Measurements from ENCODE around the gene DNAJC11.
"Not testable (repeated sequence)": the region's sequence is repeated elsewhere in the genome, so short reads cannot be mapped to it uniquely, and the experiment has no call there.

Gene DNAJC11

GRCh38 chr1:6730473-6730872 lies 28.9 kb upstream of the DNAJC11 start:
- Histone ChIP-seq H3K27me3 (ENCODE audit: control insufficient read depth, insufficient read depth, low read length) (no peaks in the 10 kb centered on the region), H3K36me3 (ENCODE audit: control insufficient read depth, insufficient read depth, low read length) (no peaks in the 10 kb centered on the region), H3K4me1 (ENCODE audit: control insufficient read depth, insufficient read depth, low read length) (0 out of 2 replicates have a peak, but pooled peaks cover 2% of the 10 kb centered on the region), H3K9me3 (ENCODE audit: control insufficient read depth, insufficient read depth, low read length) (no peaks in the 10 kb centered on the region), H3K4me3 (ENCODE audit: low read depth, low read length) (no peak overlapping the region), H3K27ac (ENCODE audit: low read depth, low read length) (no peak overlapping the region), H3K9ac (ENCODE audit: low read depth, low read length) (no peak overlapping the region)

GRCh38 chr1:6727535-6727934 lies 25.9 kb upstream of the DNAJC11 start:
- no peak overlapping the region for H3K4me3 ChIP-seq (ENCODE audit: low read depth, low read length)
- H3K4me1 ChIP-seq (ENCODE audit: control insufficient read depth, insufficient read depth, low read length), result 0 out of 2 replicates have a peak, but pooled peaks cover 2% of the 10 kb centered on the region
- no peaks in the 10 kb centered on the region for H3K36me3 ChIP-seq (ENCODE audit: control insufficient read depth, insufficient read depth, low read length)
- no peaks in the 10 kb centered on the region for H3K9me3 ChIP-seq (ENCODE audit: control insufficient read depth, insufficient read depth, low read length)
- H3K27ac ChIP-seq (ENCODE audit: low read depth, low read length), result no peak overlapping the region
- H3K9ac ChIP-seq (ENCODE audit: low read depth, low read length), result no peak overlapping the region
- H3K27me3 ChIP-seq (ENCODE audit: control insufficient read depth, insufficient read depth, low read length), result no peaks in the 10 kb centered on the region

GRCh38 chr1:6726253-6726652 lies 24.6 kb upstream of the DNAJC11 start:
- H3K27ac ChIP-seq (ENCODE audit: low read depth, low read length), result no peak overlapping the region
- H3K9me3 ChIP-seq (ENCODE audit: control insufficient read depth, insufficient read depth, low read length), result no peaks in the 10 kb centered on the region
- H3K27me3 ChIP-seq (ENCODE audit: control insufficient read depth, insufficient read depth, low read length), result no peaks in the 10 kb centered on the region
- no peak overlapping the region for H3K4me3 ChIP-seq (ENCODE audit: low read depth, low read length)
- H3K9ac ChIP-seq (ENCODE audit: low read depth, low read length), result no peak overlapping the region
- no peaks in the 10 kb centered on the region for H3K36me3 ChIP-seq (ENCODE audit: control insufficient read depth, insufficient read depth, low read length)
- H3K4me1 ChIP-seq (ENCODE audit: control insufficient read depth, insufficient read depth, low read length), result 0 out of 2 replicates have a peak, but pooled peaks cover 2% of the 10 kb centered on the region

GRCh38 chr1:6724517-6725141 lies 23.0 kb upstream of the DNAJC11 start:
- H3K36me3 ChIP-seq (ENCODE audit: control insufficient read depth, insufficient read depth, low read length), result no peaks in the 10 kb centered on the region
- no peak overlapping the region for H3K9ac ChIP-seq (ENCODE audit: low read depth, low read length)
- H3K27ac ChIP-seq (ENCODE audit: low read depth, low read length), result no peak overlapping the region
- no peak overlapping the region for H3K4me3 ChIP-seq (ENCODE audit: low read depth, low read length)
- no peaks in the 10 kb centered on the region for H3K27me3 ChIP-seq (ENCODE audit: control insufficient read depth, insufficient read depth, low read length)
- H3K9me3 ChIP-seq (ENCODE audit: control insufficient read depth, insufficient read depth, low read length), result no peaks in the 10 kb centered on the region
- no peaks in the 10 kb centered on the region for H3K4me1 ChIP-seq (ENCODE audit: control insufficient read depth, insufficient read depth, low read length)

GRCh38 chr1:6723621-6724428 lies 22.2 kb upstream of the DNAJC11 start:
- no peak overlapping the region for H3K27ac ChIP-seq (ENCODE audit: low read depth, low read length)
- H3K4me3 ChIP-seq (ENCODE audit: low read depth, low read length), result no peak overlapping the region
- H3K9me3 ChIP-seq (ENCODE audit: control insufficient read depth, insufficient read depth, low read length), result no peaks in the 10 kb centered on the region
- no peaks in the 10 kb centered on the region for H3K36me3 ChIP-seq (ENCODE audit: control insufficient read depth, insufficient read depth, low read length)
- H3K9ac ChIP-seq (ENCODE audit: low read depth, low read length), result no peak overlapping the region
- H3K4me1 ChIP-seq (ENCODE audit: control insufficient read depth, insufficient read depth, low read length), result no peaks in the 10 kb centered on the region
- H3K27me3 ChIP-seq (ENCODE audit: control insufficient read depth, insufficient read depth, low read length), result no peaks in the 10 kb centered on the region

- H3K36me3 ChIP-seq (ENCODE audit: control insufficient read depth, insufficient read depth, low read length), result no peaks in the 10 kb centered on the region
- H3K9ac ChIP-seq (ENCODE audit: low read depth, low read length), result no peak overlapping the region
- H3K4me1 ChIP-seq (ENCODE audit: control insufficient read depth, insufficient read depth, low read length), result no peaks in the 10 kb centered on the region
- no peak overlapping the region for H3K4me3 ChIP-seq (ENCODE audit: low read depth, low read length)
- no peaks in the 10 kb centered on the region for H3K27me3 ChIP-seq (ENCODE audit: control insufficient read depth, insufficient read depth, low read length)
- H3K9me3 ChIP-seq (ENCODE audit: control insufficient read depth, insufficient read depth, low read length), result 0 out of 2 replicates have a peak, but pooled peaks cover 2% of the 10 kb centered on the region
- no peak overlapping the region for H3K27ac ChIP-seq (ENCODE audit: low read depth, low read length)
These were observed 9.6 kb upstream of the DNAJC11 start for GRCh38 chr1:6711174-6711573.

- no peaks in the 10 kb centered on the region for H3K9me3 ChIP-seq (ENCODE audit: control insufficient read depth, insufficient read depth, low read length)
- H3K27me3 ChIP-seq (ENCODE audit: control insufficient read depth, insufficient read depth, low read length), result no peaks in the 10 kb centered on the region
- no peak overlapping the region for H3K4me3 ChIP-seq (ENCODE audit: low read depth, low read length)
- no peak overlapping the region for H3K27ac ChIP-seq (ENCODE audit: low read depth, low read length)
- 0 out of 2 replicates have a peak, but pooled peaks cover 3% of the 10 kb centered on the region for H3K36me3 ChIP-seq (ENCODE audit: control insufficient read depth, insufficient read depth, low read length)
- H3K9ac ChIP-seq (ENCODE audit: low read depth, low read length), result no peak overlapping the region
- peaks cover 7% of the 10 kb centered on the region for H3K4me1 ChIP-seq (ENCODE audit: control insufficient read depth, insufficient read depth, low read length)
These were observed 3.1 kb upstream of the DNAJC11 start for GRCh38 chr1:6704746-6705145.

GRCh38 chr1:6703016-6703415 lies 1.4 kb upstream of the DNAJC11 start:
- H3K9ac ChIP-seq (ENCODE audit: low read depth, low read length), result no peak overlapping the region
- H3K9me3 ChIP-seq (ENCODE audit: control insufficient read depth, insufficient read depth, low read length), result no peaks in the 10 kb centered on the region

GRCh38 chr1:6700853-6701436 lies 671 bp downstream of the DNAJC11 start:
- H3K27ac ChIP-seq (ENCODE audit: low read depth, low read length), result peak overlapping the region; percentile 88
- H3K27me3 ChIP-seq (ENCODE audit: control insufficient read depth, insufficient read depth, low read length), result no peaks in the 10 kb centered on the region
- peaks cover 8% of the 10 kb centered on the region; the same call in 1 of the 2 replicates for H3K36me3 ChIP-seq (ENCODE audit: control insufficient read depth, insufficient read depth, low read length)
- peak overlapping the region; percentile 100 for H3K4me3 ChIP-seq (ENCODE audit: low read depth, low read length)
- H3K9ac ChIP-seq (ENCODE audit: low read depth, low read length), result peak overlapping the region; percentile 98
- H3K4me1 ChIP-seq (ENCODE audit: control insufficient read depth, insufficient read depth, low read length), result peaks cover 7% of the 10 kb centered on the region
- no peaks in the 10 kb centered on the region for H3K9me3 ChIP-seq (ENCODE audit: control insufficient read depth, insufficient read depth, low read length)

More at GRCh38 chr1:6703016-6703415, 1.4 kb upstream of the DNAJC11 start:
- H3K27ac ChIP-seq (ENCODE audit: low read depth, low read length), result no peak overlapping the region
- 0 out of 2 replicates have a peak, but pooled peaks cover 3% of the 10 kb centered on the region for H3K36me3 ChIP-seq (ENCODE audit: control insufficient read depth, insufficient read depth, low read length)
- H3K4me1 ChIP-seq (ENCODE audit: control insufficient read depth, insufficient read depth, low read length), result peaks cover 7% of the 10 kb centered on the region
- no peaks in the 10 kb centered on the region for H3K27me3 ChIP-seq (ENCODE audit: control insufficient read depth, insufficient read depth, low read length)
- H3K4me3 ChIP-seq (ENCODE audit: low read depth, low read length), result no peak overlapping the region

GRCh38 chr1:6699915-6700314 lies 1.7 kb downstream of the DNAJC11 start:
- not testable (repeated sequence) for H3K27me3 ChIP-seq (ENCODE audit: control insufficient read depth, insufficient read depth, low read length); H3K9me3 ChIP-seq (ENCODE audit: control insufficient read depth, insufficient read depth, low read length); H3K9ac ChIP-seq (ENCODE audit: low read depth, low read length); H3K4me1 ChIP-seq (ENCODE audit: control insufficient read depth, insufficient read depth, low read length); H3K36me3 ChIP-seq (ENCODE audit: control insufficient read depth, insufficient read depth, low read length); H3K27ac ChIP-seq (ENCODE audit: low read depth, low read length)
- peak overlapping the region; percentile 100; the same call in 1 of the 2 replicates for H3K4me3 ChIP-seq (ENCODE audit: low read depth, low read length)

- Histone ChIP-seq H3K9me3 (ENCODE audit: control insufficient read depth, insufficient read depth, low read length) (no peaks in the 10 kb centered on the region), H3K27me3 (ENCODE audit: control insufficient read depth, insufficient read depth, low read length) (no peaks in the 10 kb centered on the region), H3K27ac (ENCODE audit: low read depth, low read length) (no peak overlapping the region), H3K36me3 (ENCODE audit: control insufficient read depth, insufficient read depth, low read length) (peaks cover 15% of the 10 kb centered on the region), H3K9ac (ENCODE audit: low read depth, low read length) (no peak overlapping the region), H3K4me3 (ENCODE audit: low read depth, low read length) (no peak overlapping the region), H3K4me1 (ENCODE audit: control insufficient read depth, insufficient read depth, low read length) (peaks cover 28% of the 10 kb centered on the region)
These were observed 5.7 kb downstream of the DNAJC11 start for GRCh38 chr1:6695868-6696267.
